GM19023 (cell line): ENCODE data around the gene ABCA9.

ENCODE experiments used
- ATAC-seq: cut with Tn5 transposase; IDR thresholded peaks from one replicate; pipeline ENCODE4 v1.9.1; 2021; ENCODE audit warnings: mild to moderate bottlenecking, moderate library complexity; ENCODE audit not compliant: unreplicated experiment

The ABCA9 gene

DNA sequence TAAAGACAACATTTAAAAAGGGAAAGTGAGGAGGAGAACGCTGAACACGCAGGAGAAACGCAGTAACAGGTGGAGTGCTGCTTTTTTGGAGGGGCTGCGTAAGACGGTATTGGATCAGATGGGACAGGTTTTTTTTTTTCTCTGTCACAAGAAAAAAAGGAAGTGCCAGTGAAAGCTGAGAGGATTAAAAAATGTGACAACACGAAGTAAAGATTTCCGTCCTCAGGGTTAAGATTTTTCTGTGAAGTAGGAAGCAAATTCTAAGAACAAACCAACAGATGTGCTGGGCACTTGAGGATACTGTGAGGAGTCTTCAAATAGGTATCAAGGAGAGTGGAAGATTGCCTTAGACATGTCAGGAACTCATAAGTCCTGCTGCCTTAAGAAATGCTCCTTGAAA is 5.8 kb upstream of the ABCA9 start:
- no peak for ATAC-seq

DNA sequence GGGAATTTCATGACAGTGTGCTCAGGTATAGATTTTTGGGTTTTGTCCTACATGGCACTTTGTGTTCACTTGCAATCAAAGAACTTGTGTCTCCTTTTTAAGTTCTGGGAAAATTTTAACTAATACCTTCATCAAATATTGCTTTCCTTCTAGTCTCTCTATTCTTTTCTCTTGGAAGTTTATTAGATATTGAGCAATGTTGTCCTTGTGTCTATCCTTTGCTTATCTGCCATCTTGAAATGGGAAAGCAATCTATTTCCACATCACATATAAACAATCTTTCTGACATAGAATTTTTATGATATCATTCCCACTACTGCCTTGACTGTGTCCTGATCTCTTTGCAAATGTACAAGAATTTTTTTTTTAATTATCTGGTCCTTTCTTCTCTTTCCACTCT is 4.4 kb upstream of the ABCA9 start:
- no peak for ATAC-seq

DNA sequence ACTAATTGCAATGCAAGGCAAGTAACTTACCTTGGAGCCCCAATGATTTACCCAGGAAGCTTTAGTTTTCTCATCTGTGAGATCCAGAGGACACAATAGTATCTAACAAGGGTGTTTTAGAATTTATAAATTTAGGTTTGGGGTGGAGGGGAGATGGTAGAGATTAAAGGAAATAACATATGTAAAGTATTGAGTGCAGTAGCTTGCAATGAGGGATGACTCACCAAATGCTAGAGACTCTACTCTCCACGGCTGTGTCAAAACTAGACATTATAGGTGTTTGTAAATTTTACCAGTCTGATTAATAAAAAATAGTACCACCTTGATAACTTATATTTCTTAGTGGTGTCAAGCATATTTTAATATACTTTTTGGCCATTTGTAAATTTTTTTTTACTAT is 3.7 kb upstream of the ABCA9 start:
- ATAC-seq: no peak

DNA sequence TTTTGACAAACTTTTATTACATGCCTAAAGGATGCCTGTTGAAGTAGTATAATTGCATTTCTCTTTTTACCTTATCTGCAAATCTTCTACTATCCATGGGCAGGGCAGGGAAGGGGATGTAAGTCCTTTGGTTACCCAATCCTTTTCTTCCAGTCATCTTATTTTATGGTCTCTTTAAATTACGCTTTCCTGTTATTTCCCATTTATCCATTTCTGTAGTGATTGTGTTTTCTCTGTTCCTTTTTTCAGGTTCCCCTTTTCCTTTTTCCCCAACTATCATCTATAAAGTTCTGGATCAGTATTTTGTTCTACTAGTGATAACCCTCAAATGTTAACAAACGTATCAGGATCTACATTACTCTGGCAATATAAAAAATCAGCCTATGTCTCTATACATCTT is 3.3 kb upstream of the ABCA9 start:
- ATAC-seq: no peak

DNA sequence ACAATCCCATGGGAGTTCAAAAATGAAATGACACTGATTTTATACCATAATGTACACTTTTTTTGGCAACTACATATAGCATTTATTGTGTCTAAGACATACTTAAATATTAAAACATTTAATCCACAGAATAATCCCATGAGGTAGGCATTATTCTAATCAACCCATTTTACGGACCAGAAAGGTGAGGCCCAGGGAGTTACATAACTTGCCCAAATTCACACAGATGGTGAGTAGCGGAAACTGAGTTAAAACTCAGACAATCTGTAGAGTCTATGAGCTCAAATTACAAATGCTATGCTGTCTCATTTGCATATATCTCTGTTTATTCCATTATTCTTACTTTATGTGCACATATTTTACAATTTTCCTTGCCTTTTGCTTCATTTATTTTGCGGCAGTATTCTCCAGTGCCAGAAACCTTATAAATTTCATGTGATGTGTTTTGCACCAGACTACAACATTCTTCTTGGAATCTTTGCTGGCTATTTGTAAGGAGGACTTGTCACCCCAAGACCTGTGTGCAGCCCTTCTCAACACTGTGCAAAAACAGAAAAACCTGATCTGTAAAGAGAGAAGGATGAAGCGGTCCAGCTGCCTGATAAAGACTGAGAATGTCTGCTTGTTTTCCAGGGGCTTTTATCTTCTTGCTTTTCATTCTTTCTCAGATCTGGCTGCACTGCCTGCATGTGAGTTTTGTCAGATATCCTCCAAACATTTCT is 2.3 kb upstream of the ABCA9 start:
- ATAC-seq: no peak

DNA sequence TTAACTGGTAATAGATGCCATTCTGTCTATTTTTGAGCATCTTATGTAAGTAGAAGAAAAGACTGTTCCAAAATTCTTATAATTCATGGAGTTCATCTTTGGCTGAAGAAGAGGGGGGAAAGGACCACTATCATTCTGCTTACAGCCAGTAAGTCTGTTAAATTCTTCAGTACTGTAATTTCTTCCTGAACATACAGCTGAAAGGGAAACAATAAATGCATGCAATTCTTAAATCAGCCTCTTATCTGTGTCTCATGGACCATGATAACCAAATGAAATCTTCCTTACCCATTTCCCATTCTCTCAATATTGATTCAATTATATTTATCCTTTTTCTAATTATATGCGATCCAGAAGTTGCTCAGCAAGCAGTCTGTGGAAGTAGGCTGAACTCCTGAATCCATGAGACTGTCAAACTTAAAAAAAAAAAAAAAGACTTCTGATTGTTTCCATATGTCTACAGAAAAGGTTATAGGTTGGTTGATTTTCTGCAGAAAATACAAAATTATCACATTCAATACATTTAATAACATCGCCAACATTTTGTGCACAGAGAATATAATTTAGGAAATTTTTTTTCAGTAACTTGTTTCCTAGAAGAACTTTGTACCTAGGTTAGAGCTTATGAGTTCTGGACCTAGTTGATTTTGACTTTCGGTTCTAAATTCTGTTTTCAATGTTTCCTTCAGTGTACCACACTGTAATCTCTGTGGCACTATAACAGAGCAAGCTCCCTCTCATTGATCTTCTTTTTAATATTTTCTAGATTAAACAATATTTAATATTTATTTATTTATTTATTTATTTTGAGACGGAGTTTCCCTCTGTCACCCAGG is 1.2 kb upstream of the ABCA9 start:
- ATAC-seq: no peak

DNA sequence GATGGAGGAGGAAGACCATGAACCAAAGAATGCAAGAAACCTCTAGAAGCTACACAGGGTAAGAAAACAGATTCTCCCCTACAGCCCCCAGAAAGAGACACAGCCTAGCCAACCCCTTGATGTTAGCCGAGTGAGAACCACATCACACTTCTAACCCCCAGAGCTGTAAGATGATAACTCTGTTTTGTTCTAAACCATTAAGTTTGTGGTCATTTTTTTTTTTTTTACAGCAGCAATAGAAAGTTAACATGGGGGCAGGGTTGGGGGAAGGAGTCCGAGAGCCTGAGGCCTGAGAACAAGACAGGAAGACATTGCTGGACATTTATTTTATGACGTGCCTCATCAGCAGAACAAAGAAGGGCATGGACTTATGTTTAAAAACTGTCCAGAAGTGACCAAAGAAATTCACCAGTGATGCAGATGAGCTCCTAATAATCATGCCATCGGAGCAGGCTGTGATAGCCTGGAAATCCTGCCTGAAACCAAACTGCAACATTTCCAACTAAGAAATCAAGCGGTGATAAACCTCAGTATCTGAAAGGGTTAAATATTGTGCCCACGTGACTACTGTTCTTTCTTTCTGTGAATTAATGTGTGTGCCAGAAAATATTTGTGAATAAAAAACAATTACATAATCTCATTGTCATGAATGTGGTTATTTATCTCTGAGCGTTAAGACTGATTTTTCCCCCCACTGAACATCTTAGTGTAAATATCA is 1.1 kb downstream of the ABCA9 start:
- no peak for ATAC-seq

DNA sequence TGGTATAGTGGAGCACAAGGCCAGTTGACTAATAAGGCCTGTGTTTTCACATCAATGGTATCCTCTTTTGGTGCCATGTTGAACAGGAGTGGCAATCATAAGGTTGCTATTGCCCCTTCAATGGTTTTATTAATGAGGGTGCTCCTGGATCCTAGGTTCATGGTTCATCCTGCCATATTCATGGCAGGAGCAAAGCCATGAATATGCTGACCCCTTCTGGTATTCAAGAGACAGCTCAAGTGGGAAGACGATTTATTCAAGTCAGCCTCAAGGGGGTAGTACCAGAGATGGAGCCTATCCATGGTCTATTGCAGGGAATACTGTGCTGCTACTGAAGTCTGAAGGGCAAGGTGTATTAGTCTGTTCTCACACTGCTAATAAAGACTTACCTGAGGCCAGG is 2.6 kb downstream of the ABCA9 start:
- ATAC-seq: no peak

DNA sequence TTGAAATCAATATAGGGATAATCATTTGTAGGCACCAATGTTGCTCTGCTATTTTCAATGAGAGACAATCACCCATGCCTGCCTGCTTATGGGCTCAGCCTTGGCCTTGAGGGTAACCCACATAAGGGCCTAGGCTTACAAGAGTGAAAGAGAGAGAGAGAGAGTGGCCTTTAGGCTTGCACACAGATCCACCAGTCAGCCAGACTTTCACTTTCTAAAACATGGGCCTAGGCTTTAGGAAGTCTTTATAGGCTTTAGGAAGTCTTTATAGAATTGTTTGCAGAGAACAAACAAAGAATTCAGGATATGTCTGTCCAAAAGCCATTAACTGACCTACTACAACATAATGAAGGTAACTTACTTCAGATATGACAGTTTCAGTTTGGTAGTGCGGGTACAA is 3.4 kb downstream of the ABCA9 start:
- no peak for ATAC-seq

DNA sequence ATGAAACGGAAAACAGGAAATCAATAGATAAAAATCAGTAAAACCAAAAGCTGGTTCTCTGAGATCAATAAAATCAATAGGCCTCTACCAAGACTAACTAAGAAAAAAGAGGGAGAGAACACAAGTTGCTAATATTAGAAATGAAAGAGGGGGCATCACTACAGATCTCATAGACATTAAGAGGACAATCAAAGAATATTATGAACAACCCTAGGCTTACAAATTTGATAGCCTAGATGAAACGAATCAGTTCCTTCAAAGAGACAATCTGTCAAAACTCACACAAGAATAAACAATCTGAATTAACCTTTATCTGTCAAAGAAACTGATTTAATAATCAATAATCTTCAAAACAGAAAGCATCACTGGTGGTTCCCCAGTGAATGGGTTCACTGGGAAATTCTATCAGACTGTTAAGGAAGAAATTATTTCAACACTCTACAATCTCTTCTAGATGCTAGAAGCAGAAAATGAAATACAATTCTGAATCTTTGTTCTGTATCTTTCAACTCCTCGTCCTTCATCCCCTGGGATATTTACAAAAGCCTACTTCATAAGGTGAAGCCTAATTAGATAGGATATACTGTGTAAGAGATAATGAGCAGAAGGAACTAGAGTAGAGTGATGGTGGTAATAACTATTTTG is 4.4 kb downstream of the ABCA9 start:
- no peak for ATAC-seq

DNA sequence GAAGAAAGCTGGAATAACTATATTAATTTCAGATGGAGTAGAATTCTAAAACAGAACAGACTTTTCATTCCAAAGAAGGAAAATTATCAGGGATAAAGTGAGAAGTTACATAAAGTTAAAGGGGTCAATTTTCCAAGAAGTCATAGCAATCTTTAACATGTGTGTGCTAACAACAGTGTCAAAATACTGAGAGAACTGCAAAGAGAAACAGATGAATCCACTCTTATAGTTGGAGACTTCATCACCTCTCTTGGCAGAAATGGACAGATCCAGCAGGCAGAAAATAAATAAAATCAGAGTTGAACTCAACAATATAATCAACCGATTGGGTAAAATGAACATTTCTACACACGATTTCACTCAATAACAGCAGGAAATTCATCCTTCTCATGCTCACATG is 5.4 kb downstream of the ABCA9 start:
- ATAC-seq: no peak

DNA sequence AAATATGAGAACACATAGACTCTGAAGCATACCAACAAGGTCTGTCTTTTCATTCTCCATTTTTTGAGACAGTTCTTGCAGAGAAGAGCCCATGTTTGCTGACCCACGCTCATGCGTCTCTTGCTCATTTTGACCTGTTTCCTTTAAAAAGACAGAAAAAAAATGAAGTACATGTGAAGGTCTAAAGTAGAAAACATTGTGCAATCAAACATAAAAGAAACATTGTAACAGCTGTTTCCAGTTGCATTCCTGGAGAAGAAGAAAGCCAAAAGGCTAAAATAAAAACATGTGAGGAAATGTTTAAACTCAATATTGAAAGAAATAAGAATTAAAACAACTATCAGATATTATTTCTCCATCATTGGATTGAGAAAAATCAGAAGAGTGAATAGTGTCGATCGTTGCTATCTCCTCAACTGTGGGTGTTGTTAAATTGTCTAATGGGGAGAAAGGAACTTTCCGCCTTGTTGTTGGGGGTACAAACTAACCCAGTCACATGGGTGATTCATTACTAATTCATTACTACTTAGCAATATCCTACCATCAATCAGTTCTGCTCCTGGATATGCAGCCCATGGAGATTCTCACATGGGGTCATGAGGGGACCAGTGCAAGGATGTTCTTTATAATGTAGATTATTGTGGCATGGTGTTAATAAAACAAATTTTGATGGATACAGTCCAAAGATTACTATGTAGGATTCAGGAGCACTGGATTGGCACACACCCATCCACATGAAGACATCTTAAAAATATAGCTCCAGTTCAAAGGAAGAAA is 9.5 kb downstream of the ABCA9 start:
- ATAC-seq: no peak

DNA sequence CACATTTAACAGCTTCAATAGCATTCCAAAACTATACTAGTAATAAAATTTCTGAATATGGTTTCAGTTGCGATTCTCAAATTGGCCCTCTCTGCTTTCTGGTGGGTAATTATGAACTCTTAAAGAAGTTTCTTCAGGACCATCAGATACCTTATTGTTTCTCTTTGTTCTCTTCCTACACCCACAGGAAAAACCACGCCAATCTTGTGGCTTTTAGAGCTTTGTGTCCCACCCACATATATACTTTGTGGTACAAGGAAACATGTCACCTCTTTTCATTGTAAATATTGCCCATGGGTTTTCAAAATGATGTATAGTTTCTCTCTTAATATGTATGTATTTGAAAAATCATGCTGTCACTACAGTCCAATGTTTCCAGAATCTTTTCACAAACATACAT is 12.1 kb downstream of the ABCA9 start:
- ATAC-seq: no peak

DNA sequence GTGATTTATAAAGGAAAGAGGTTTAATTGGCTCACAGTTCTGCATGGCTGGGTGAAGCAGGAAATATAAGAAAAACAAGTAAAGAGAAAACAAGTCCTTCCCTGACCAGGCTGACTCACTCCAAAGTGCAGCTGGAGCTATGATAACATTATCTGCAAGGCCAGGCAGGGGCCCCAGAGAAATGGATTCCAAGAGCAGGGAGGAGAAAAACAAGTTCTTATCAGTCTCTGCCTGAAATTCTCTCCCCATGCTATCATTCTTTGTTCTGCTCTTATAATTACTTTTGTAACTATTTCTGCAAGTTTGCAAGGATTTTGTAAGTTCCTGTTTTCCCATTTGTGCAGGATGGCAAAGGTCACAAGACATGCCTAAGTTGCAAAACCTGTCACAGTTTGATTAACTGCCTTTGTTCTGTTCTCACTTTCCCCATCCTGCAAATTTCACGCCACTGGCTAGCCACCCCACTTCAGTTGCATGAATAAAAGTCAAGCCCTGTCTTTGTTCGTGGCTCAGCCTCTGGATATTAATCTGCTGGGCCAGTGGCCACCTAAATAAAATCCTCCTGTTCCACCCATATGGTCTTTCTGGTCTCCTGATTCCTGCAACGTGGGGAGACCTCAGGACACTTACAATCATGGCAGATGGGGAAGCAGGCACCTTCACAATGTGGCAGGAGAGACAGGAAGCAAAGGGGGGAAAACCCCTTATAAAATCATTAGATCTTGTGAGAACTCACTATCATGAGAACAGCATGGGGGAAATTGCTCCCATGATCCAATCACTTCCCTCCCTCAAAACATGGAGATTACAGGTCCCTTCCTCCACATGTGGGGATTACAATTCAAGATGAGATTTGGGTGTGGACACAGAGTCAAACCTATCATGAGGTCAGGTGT is 13.1 kb downstream of the ABCA9 start:
- no peak for ATAC-seq

DNA sequence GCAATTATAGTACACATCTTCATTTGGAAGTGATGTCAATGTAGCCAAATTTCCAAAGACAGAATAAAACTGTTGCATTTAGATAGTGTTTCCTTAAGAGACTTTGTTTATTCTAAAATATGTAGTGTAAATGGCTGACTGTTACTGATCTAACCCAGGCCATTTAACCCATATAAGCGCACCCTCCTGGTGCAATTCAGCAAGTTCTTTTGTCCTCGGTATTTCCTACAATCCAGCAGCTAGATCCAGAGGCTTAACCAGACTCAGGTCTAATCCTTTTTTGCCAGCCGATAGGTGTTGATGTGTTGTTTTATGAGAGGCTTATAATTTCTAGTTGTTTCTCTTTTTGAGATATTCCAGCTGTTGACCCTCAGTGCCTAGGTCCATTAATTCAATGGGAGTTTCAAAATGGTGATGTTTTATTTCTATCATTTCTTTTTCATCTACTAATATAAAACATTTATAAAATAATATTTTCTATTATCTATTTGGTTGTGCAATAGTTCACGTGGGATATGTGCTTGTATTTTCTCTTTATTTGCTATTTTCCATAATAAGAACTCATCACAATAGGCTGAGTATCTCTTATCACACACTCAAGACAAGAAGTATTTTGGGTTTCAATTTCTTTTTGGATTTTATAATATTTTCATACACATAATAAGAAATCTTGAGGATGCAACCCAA is 14.5 kb downstream of the ABCA9 start:
- no peak for ATAC-seq

DNA sequence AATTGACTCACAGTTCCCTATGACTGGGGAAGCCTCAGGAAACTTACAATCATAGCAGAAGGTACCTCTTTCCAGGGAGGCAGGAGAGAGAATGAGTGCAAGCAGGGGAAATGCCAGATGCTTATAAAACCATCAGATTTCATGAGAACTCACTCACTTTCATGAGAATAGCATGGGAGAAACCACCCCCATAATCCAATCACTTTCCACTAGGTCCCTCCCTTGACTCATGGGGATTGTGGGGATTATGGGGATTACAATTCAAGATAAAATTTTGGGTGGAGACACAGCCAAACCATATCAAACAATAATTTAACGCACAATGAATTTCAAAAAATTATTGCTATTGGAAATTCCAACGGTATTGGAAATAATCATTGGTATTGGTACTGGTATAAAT is 15.1 kb downstream of the ABCA9 start:
- no peak for ATAC-seq

DNA sequence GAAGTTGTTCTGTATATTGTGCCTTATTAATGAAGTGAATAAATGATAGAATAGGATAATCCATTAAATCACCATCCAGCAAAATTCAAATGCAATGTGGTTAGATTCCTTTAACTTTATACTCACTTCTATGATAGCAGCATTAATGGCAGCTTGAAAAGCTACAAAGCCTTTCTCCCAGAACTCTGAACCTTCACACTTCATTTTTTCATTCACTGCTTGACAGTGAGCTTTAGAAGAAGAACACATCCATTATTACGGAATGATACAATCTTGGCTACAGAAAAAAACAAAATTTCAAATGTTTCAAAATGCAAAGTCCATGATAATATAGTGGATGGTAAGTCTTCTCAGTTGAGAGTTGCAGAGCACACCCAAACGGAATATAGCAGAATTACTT is 16.4 kb downstream of the ABCA9 start:
- ATAC-seq: no peak

DNA sequence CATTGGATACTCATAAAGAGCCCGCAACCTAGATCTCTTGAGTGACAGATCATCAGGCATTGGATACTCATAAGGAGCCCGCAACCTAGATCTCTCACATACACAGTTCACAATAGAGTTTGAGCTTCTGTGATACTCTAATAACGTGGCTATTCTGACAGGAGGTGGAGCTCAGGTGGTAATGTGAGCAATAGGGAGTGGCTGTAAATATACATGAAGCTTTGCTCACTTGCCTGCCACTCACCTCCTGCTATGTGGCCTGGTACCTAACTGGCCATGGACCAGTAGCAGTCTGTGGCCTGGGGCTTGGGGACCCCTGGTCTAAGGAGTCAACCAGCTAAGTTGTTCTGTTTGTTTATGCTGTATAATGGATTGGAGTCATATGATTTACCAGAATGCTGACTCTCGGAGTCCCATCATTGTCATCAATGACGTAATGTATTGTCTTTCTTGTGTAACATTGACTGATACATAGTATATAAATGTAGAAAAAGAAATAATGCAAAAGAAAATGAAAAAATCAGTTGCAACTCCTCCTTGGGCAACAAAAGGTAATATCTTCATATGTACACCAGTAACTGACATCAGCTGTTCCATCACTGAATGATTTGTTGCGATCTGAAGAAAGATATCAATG is 17.5 kb downstream of the ABCA9 start:
- no peak for ATAC-seq

DNA sequence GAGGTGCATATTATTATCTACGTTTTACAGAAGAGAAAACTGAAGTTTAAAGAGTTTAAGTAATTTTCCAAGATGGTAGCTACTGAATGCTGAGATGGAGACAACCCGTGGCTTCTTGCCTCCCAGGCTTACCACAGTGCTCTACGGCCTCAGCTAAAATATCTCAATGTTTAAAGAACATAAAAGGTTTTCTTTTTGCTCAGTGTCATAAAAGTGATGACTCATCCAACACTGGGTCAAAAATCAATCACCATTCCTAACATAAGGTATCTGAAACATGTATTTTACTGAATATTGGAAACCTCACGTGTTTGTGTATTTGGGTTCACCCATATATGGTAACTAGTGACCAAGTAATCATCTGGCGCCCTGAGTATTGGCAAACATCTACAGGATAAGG is 18.4 kb downstream of the ABCA9 start:
- no peak for ATAC-seq
